ENCODE results near the gene CD22.

Gene CD22

DNA sequence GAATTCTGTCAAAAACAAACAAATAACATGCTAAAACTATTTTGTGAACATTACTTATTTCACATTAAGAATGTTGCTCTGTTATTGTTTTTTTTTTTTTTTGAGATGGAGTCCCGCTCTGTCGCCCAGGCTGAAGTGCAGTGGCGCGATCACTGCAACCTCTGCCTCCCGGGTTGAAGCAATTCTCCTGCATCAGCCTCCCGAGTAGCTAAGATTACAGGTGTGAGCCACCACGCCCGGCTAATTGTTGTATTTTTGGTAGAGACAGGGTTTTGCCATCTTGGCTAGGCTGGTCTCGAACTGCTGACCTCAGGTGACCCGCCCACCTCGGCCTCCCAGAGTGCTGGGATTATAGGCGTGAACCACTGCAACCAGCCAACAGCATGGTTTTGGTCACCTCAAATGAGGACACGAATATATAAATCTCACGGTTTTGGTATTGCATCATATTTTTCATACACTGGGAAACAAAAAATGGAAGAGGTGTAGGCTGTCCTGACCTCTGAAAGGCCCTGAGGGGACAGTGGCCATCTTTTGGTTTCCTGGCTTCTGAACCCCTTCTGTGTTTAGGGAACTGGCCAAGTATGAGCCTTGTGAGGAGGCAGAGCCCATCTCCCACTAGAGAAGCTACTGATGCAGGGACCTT lies 67.4 kb downstream of the CD22 start:
- TF ChIP-seq, protein P1, sequence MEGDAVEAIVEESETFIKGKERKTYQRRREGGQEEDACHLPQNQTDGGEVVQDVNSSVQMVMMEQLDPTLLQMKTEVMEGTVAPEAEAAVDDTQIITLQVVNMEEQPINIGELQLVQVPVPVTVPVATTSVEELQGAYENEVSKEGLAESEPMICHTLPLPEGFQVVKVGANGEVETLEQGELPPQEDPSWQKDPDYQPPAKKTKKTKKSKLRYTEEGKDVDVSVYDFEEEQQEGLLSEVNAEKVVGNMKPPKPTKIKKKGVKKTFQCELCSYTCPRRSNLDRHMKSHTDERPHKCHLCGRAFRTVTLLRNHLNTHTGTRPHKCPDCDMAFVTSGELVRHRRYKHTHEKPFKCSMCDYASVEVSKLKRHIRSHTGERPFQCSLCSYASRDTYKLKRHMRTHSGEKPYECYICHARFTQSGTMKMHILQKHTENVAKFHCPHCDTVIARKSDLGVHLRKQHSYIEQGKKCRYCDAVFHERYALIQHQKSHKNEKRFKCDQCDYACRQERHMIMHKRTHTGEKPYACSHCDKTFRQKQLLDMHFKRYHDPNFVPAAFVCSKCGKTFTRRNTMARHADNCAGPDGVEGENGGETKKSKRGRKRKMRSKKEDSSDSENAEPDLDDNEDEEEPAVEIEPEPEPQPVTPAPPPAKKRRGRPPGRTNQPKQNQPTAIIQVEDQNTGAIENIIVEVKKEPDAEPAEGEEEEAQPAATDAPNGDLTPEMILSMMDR (IDR thresholded peaks at IDR 0.05), result no peak

More for the DNA sequence above, 67.4 kb downstream of the CD22 start:
- H3K27ac ChIP-seq, result no peak overlapping the region
- no peaks in the 10 kb centered on the region for H3K27me3 ChIP-seq (ENCODE audit: control insufficient read depth, insufficient read depth, low read length)
- no peaks in the 10 kb centered on the region for H3K36me3 ChIP-seq (ENCODE audit: control insufficient read depth, insufficient read depth, low read length)
- H2AFZ ChIP-seq, result peak overlapping the region; percentile 73
- H3K4me1 ChIP-seq, result peaks cover 35% of the 10 kb centered on the region
- no peak overlapping the region for H3K9ac ChIP-seq
- no peaks in the 10 kb centered on the region for H3K9me3 ChIP-seq (ENCODE audit: control insufficient read depth, low read length)
- H3K4me2 ChIP-seq (ENCODE audit: low read length), result no peak overlapping the region
- no peaks in the 10 kb centered on the region for H3K79me2 ChIP-seq
- H3K4me3 ChIP-seq (ENCODE audit: low read depth, low read length), result no peak overlapping the region
